Activated B cell treated with CpG ODN at 0.5 μM for 24 hours (primary cell): ENCODE data around the gene PRELP. TPM values are rescaled to one million over a fixed set of nuclear protein-coding genes. Genes with fewer than 3 reads are reported as not detected.

Experiments used
- ATAC-seq: fragments of 200-7000 bp; cut with Tn5 transposase; one replicate; pipeline ENCODE4 v1.10.0; 2021; ENCODE audit warnings: low read depth, mild to moderate bottlenecking, moderate library complexity
- CTCF ChIA-PET: fragments of 350-600 bp; sonication (Branson Sonifier 250); formaldehyde crosslinking; loops from one replicate; lab custom pipeline; 2021; ENCODE audit warnings: antibody characterized with exemption; lab: Charles Lee
- POLR2A ChIA-PET: fragments of 350-600 bp; sonication (Branson Sonifier 250); formaldehyde crosslinking; loops from one replicate; lab custom pipeline; 2021; ENCODE audit warnings: antibody characterized with exemption; lab: Charles Lee
- DNase-seq: peaks from one replicate; pipeline ENCODE4 v3.0.0; 2022
- H3K27ac Mint-ChIP-seq: one replicate; pipeline ENCODE4 v1.8.0; 2020; ENCODE audit warnings: mixed read lengths
- H3K27me3 Mint-ChIP-seq: one replicate; pipeline ENCODE4 v1.8.0; 2021; ENCODE audit warnings: mixed read lengths
- H3K36me3 Mint-ChIP-seq: one replicate; pipeline ENCODE4 v1.8.0; 2021; ENCODE audit warnings: low read depth, mixed read lengths
- H3K4me1 Mint-ChIP-seq: one replicate; pipeline ENCODE4 v1.8.0; 2021; ENCODE audit warnings: mixed read lengths
- H3K4me3 Mint-ChIP-seq: one replicate; pipeline ENCODE4 v1.8.0; 2020; ENCODE audit warnings: mild to moderate bottlenecking, mixed read lengths
- H3K9me3 Mint-ChIP-seq: one replicate; pipeline ENCODE4 v1.8.0; 2020; ENCODE audit warnings: mixed read lengths
- intact Hi-C: fragments of 100-400 bp; cut with micrococcal nuclease; formaldehyde crosslinking; loops from one replicate; pipeline ENCODE4 v1.15.1; 2024
- total RNA-seq: library from RNA; stranded (reverse); gene quantifications from 2 replicates; pipeline ENCODE4 v1.2.3, GENCODE V29; 2022
- TF ChIP-seq, protein P1 (sequence below): fragments of 200-600 bp; IDR thresholded peaks from one replicate; pipeline ENCODE4 v1.8.0; 2022; ENCODE audit warnings: antibody characterized with exemption, mild to moderate bottlenecking

The PRELP gene
- total RNA-seq, 1 donor from 2014 or later: not detected

DNA sequence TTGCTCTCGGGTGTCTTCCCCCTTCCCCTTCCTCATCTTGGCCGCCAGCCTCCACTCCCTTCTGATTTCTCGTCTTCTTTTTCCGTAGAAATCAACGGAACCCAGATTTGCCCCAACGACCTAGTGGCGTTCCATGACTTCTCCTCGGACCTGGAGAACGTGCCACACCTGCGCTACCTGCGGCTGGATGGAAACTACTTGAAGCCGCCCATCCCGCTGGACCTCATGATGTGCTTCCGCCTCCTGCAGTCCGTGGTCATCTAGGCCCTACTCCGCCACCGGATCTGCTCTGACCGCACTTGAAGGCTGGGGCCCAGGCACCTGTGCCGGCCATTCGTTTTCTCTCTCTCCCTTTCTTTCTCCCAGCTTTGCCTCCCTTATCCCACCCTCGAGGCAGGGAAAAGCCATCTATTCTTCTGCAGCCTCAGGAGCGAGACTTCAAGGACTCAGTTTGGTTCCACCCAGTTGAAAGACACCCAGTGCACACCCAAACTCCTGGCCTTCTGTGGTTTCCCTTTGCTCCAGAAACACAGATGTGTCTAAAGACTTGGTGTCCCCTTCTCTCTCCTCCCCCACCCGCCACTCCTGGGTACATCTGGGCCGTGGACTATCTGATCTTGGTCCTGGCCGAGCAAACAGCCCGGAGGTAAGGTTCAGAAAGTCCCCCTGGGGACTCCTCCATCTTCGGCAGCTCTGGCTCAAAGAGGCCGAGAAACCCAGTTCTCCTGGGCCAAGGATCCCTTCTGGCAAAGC lies 11.2 kb downstream of the PRELP start:
- no peaks in the 10 kb centered on the region for H3K36me3 Mint-ChIP-seq
- TF ChIP-seq, protein P1, sequence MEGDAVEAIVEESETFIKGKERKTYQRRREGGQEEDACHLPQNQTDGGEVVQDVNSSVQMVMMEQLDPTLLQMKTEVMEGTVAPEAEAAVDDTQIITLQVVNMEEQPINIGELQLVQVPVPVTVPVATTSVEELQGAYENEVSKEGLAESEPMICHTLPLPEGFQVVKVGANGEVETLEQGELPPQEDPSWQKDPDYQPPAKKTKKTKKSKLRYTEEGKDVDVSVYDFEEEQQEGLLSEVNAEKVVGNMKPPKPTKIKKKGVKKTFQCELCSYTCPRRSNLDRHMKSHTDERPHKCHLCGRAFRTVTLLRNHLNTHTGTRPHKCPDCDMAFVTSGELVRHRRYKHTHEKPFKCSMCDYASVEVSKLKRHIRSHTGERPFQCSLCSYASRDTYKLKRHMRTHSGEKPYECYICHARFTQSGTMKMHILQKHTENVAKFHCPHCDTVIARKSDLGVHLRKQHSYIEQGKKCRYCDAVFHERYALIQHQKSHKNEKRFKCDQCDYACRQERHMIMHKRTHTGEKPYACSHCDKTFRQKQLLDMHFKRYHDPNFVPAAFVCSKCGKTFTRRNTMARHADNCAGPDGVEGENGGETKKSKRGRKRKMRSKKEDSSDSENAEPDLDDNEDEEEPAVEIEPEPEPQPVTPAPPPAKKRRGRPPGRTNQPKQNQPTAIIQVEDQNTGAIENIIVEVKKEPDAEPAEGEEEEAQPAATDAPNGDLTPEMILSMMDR: no peak
- H3K9me3 Mint-ChIP-seq: no peaks in the 10 kb centered on the region
- intact Hi-C loops: loop anchor here (1.0 to 2.0 kb wide), 4 partner anchors 146 to 448 kb away; no protein-coding TSS in a partner anchor
- no peak overlapping the region for H3K27ac Mint-ChIP-seq
- ATAC-seq: no peak
- CTCF ChIA-PET: interaction anchor here (0.9 to 8.6 kb wide), 10 partner anchors 105 to 447 kb away, joined by 3 to 297 read pairs (median 6); no protein-coding TSS in a partner anchor
- peaks cover 5% of the 10 kb centered on the region for H3K4me1 Mint-ChIP-seq
- POLR2A ChIA-PET: interaction anchor here (0.9 kb wide), 1 partner anchor 214 kb away, joined by 4 read pairs; no protein-coding TSS in a partner anchor
- no peak for DNase-seq
- peaks cover 2% of the 10 kb centered on the region for H3K27me3 Mint-ChIP-seq
- peak overlapping the region; percentile 83 for H3K4me3 Mint-ChIP-seq

- H3K4me1 Mint-ChIP-seq: peaks cover 5% of the 10 kb centered on the region
- TF ChIP-seq, protein P1: no peak
- H3K4me3 Mint-ChIP-seq: no peak overlapping the region
- H3K36me3 Mint-ChIP-seq: no peaks in the 10 kb centered on the region
- peaks cover 12% of the 10 kb centered on the region for H3K27me3 Mint-ChIP-seq
- intact Hi-C loops: no loop called here
- H3K27ac Mint-ChIP-seq: no peak overlapping the region
- H3K9me3 Mint-ChIP-seq: no peaks in the 10 kb centered on the region
- ChIA-PET CTCF (interaction anchor here (0.8 to 8.6 kb wide), 23 partner anchors 10 to 449 kb away, joined by 3 to 297 read pairs (median 6); no protein-coding TSS in a partner anchor), POLR2A (interaction anchor here (1.1 to 1.8 kb wide), 3 partner anchors 148 to 221 kb away, joined by 3 to 16 read pairs (median 6); no protein-coding TSS in a partner anchor)
- ATAC-seq: no peak
- DNase-seq: no peak
These were observed 12.9 kb downstream of the PRELP start for GRCh38 chr1:203488539-203488938.

- no peaks in the 10 kb centered on the region for H3K36me3 Mint-ChIP-seq
- TF ChIP-seq, protein P1: no peak
- H3K4me1 Mint-ChIP-seq: peaks cover 5% of the 10 kb centered on the region
- CTCF ChIA-PET: interaction anchor here (1.0 to 8.6 kb wide), 3 partner anchors 11 to 222 kb away, joined by 3 to 297 read pairs (median 116); no protein-coding TSS in a partner anchor
- peaks cover 14% of the 10 kb centered on the region for H3K27me3 Mint-ChIP-seq
- no peak overlapping the region for H3K4me3 Mint-ChIP-seq
- H3K27ac Mint-ChIP-seq: no peak overlapping the region
- no peak for ATAC-seq
- POLR2A ChIA-PET: no interaction called here
- H3K9me3 Mint-ChIP-seq: no peaks in the 10 kb centered on the region
- DNase-seq: no peak
- intact Hi-C loops: no loop called here
These were observed 15.0 kb downstream of the PRELP start for GRCh38 chr1:203490607-203491006.

- H3K9me3 Mint-ChIP-seq: no peaks in the 10 kb centered on the region
- H3K27me3 Mint-ChIP-seq: peaks cover 14% of the 10 kb centered on the region
- H3K27ac Mint-ChIP-seq: no peak overlapping the region
- ATAC-seq (no peak), DNase-seq (no peak)
- intact Hi-C loops: no loop called here
- H3K4me1 Mint-ChIP-seq: peaks cover 5% of the 10 kb centered on the region
- ChIA-PET CTCF (no interaction called here), POLR2A (no interaction called here)
- no peaks in the 10 kb centered on the region for H3K36me3 Mint-ChIP-seq
- no peak overlapping the region for H3K4me3 Mint-ChIP-seq
- TF ChIP-seq, protein P1: no peak
These were observed 16.1 kb downstream of the PRELP start for GRCh38 chr1:203491664-203492063.

GRCh38 chr1:203492082-203492747 lies 16.6 kb downstream of the PRELP start:
- intact Hi-C loops: no loop called here
- CTCF ChIA-PET: no interaction called here
- no peaks in the 10 kb centered on the region for H3K36me3 Mint-ChIP-seq
- peaks cover 4% of the 10 kb centered on the region for H3K4me1 Mint-ChIP-seq
- TF ChIP-seq, protein P1: no peak
- peaks cover 14% of the 10 kb centered on the region for H3K27me3 Mint-ChIP-seq
- H3K27ac Mint-ChIP-seq: no peak overlapping the region
- no peak for ATAC-seq
- POLR2A ChIA-PET: no interaction called here
- DNase-seq: no peak
- H3K9me3 Mint-ChIP-seq: no peaks in the 10 kb centered on the region
- H3K4me3 Mint-ChIP-seq: no peak overlapping the region
